HK-2 (cell line): ENCODE measurements around the gene GET3.
"Not testable (repeated sequence)": the region's sequence is repeated elsewhere in the genome, so short reads cannot be mapped to it uniquely, and the experiment has no call there.

ENCODE experiments used
- DNase-seq: peaks from one replicate; pipeline ENCODE4 v3.0.0-alpha.2; 2018; ENCODE audit not compliant: unreplicated experiment

GET3 gene

GRCh38 chr19:12792051-12792852 lies 55.0 kb downstream of the GET3 start:
- peak; percentile 66 for DNase-seq

- no peak for DNase-seq
Measured at GRCh38 chr19:12792853-12793289, 55.6 kb downstream of the GET3 start.

- peak; percentile 96 for DNase-seq
Measured at GRCh38 chr19:12793290-12794195, 56.2 kb downstream of the GET3 start.

GRCh38 chr19:12794196-12794941 lies 57.1 kb downstream of the GET3 start:
- no peak for DNase-seq

GRCh38 chr19:12794971-12795381 lies 57.7 kb downstream of the GET3 start:
- DNase-seq, result no peak

DNA sequence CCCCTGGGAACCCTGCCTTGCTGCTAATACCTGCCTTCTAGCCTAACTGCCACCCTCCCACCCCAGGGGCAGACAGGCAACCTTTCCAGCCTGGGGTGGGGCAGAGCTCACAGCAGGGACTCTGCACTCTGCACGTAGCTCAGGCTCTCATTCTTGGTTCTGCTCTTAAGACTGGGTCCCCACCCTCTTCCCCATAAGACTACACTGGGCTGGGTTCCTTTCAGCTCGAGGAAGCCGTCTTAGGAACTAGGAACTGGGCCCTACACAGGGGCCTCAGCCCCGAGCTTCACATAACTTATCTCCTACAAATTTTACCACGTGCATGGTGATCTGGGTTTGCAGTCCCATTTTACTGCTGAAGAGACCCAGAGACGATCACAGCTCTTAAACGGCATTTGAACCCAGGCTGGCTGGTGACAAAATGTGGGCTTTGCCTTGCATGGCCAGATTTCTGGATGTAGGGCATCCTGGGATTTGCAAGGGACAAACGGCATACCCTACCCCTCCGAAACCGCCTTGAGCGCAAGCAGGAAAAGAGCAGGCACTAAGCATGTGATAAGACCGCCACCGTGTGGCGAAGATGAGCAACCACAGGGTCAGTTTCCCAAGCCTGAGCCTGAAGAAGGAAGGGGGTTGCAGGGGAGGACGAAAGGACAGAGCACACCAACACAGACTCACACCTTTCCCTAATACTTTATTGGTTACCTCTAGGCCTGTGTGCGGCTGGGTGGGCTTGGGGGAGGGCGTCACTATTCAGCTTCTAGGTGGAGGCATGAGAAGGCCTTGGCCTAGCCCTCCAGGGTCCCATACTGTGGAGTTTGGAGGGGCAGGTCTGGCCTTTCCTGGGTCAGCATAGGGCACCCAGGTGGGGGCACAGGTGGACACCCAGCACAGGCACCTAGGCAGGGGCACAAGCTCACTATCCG lies 59.1 kb downstream of the GET3 start:
- DNase-seq, result peak; percentile 74

GRCh38 chr19:12797141-12797587 lies 59.9 kb downstream of the GET3 start:
- DNase-seq, result no peak

DNA sequence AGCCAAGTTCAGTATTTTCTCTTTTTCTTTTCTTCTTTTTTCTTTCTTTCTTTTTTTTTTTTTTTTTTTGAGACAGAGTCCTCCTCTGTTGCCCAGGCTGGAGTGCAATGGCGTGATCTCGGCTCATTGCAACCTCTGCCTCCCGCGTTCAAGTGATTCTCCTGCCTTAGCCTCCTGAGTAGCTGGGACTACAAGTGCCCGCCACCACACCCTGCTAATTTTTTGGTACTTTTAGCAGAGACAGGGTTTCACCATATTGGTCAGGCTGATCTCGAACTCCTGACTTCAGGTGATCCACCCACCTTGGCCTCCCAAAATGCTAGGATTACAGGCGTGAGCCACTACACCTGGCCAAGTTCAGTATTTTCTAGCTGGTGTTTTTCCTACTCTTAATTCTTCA lies 60.3 kb downstream of the GET3 start:
- not testable (repeated sequence) for DNase-seq
